ENCODE measurements around the gene MAGEB3. TPM values are rescaled to one million over a fixed set of nuclear protein-coding genes. Genes with fewer than 3 reads are reported as not detected.
"Not testable (repeated sequence)": the region's sequence is repeated elsewhere in the genome, so short reads cannot be mapped to it uniquely, and the experiment has no call there.

MAGEB3 gene
- not detected in 2 replicates for total RNA-seq

- Mint-ChIP-seq H3K27me3 (ENCODE audit: low read depth) (no peaks in the 10 kb centered on the region), H3K27ac (no peak within 1 kb of the TSS), H3K9me3 (no peaks in the 10 kb centered on the region), H3K36me3 (ENCODE audit: low read depth) (no peaks in the 10 kb centered on the region), H3K4me3 (ENCODE audit: low read depth) (no peak within 1 kb of the TSS), H3K4me1 (ENCODE audit: low read depth) (no peaks in the 10 kb centered on the region)
- intact Hi-C loops (cut with micrococcal nuclease) = no loop called here
- no peak for DNase-seq (ENCODE audit: low spot score)
Observed at GRCh38 chrX:30230395-30230794, at the start of gene MAGEB3. Gene MAGEB3, plus strand, starts transcription at chrX:30230657. Its CDS starts 5,268 bp downstream, at chrX:30235925.

- DNase-seq (ENCODE audit: low spot score) = no peak
- Mint-ChIP-seq H3K36me3 (ENCODE audit: low read depth) (no peaks in the 10 kb centered on the region), H3K9me3 (no peaks in the 10 kb centered on the region), H3K4me1 (ENCODE audit: low read depth) (no peaks in the 10 kb centered on the region), H3K4me3 (ENCODE audit: low read depth) (no peak overlapping the region), H3K27ac (no peak overlapping the region), H3K27me3 (ENCODE audit: low read depth) (no peaks in the 10 kb centered on the region)
- intact Hi-C loops (cut with micrococcal nuclease) = no loop called here
Observed at GRCh38 chrX:30181353-30181752, 49.1 kb upstream of the MAGEB3 start.

GRCh38 chrX:30183554-30183953 lies 46.9 kb upstream of the MAGEB3 start:
- H3K27ac Mint-ChIP-seq = no peak overlapping the region
- H3K4me1 Mint-ChIP-seq (ENCODE audit: low read depth) = no peaks in the 10 kb centered on the region
- no peak for DNase-seq (ENCODE audit: low spot score)
- no peaks in the 10 kb centered on the region for H3K27me3 Mint-ChIP-seq (ENCODE audit: low read depth)
- intact Hi-C loops (cut with micrococcal nuclease) = no loop called here
- H3K36me3 Mint-ChIP-seq (ENCODE audit: low read depth) = no peaks in the 10 kb centered on the region
- no peak overlapping the region for H3K4me3 Mint-ChIP-seq (ENCODE audit: low read depth)
- H3K9me3 Mint-ChIP-seq = no peaks in the 10 kb centered on the region

GRCh38 chrX:30190426-30190825 lies 40.0 kb upstream of the MAGEB3 start:
- Mint-ChIP-seq H3K36me3 (ENCODE audit: low read depth) (no peaks in the 10 kb centered on the region), H3K4me3 (ENCODE audit: low read depth) (no peak overlapping the region), H3K9me3 (no peaks in the 10 kb centered on the region), H3K27me3 (ENCODE audit: low read depth) (no peaks in the 10 kb centered on the region), H3K27ac (no peak overlapping the region), H3K4me1 (ENCODE audit: low read depth) (no peaks in the 10 kb centered on the region)
- DNase-seq (ENCODE audit: low spot score) = no peak
- intact Hi-C loops (cut with micrococcal nuclease) = no loop called here

- intact Hi-C loops (cut with micrococcal nuclease); H3K4me1 Mint-ChIP-seq (ENCODE audit: low read depth); DNase-seq (ENCODE audit: low spot score); H3K36me3 Mint-ChIP-seq (ENCODE audit: low read depth); H3K4me3 Mint-ChIP-seq (ENCODE audit: low read depth); H3K27me3 Mint-ChIP-seq (ENCODE audit: low read depth); H3K9me3 Mint-ChIP-seq; H3K27ac Mint-ChIP-seq: not testable (repeated sequence)
Observed at GRCh38 chrX:30193910-30194309, 36.5 kb upstream of the MAGEB3 start.

GRCh38 chrX:30196322-30196721 lies 34.1 kb upstream of the MAGEB3 start:
- Mint-ChIP-seq H3K4me3 (ENCODE audit: low read depth) (no peak overlapping the region), H3K27me3 (ENCODE audit: low read depth) (no peaks in the 10 kb centered on the region), H3K27ac (no peak overlapping the region), H3K4me1 (ENCODE audit: low read depth) (no peaks in the 10 kb centered on the region), H3K9me3 (no peaks in the 10 kb centered on the region), H3K36me3 (ENCODE audit: low read depth) (no peaks in the 10 kb centered on the region)
- intact Hi-C loops (cut with micrococcal nuclease) = no loop called here
- DNase-seq (ENCODE audit: low spot score) = no peak

- no peaks in the 10 kb centered on the region for H3K9me3 Mint-ChIP-seq
- H3K27me3 Mint-ChIP-seq (ENCODE audit: low read depth) = no peaks in the 10 kb centered on the region
- no peak for DNase-seq (ENCODE audit: low spot score)
- no peaks in the 10 kb centered on the region for H3K36me3 Mint-ChIP-seq (ENCODE audit: low read depth)
- no peaks in the 10 kb centered on the region for H3K4me1 Mint-ChIP-seq (ENCODE audit: low read depth)
- intact Hi-C loops (cut with micrococcal nuclease) = no loop called here
- no peak overlapping the region for H3K27ac Mint-ChIP-seq
- no peak overlapping the region for H3K4me3 Mint-ChIP-seq (ENCODE audit: low read depth)
Observed at GRCh38 chrX:30212172-30212571, 18.3 kb upstream of the MAGEB3 start.

- H3K9me3 Mint-ChIP-seq = no peaks in the 10 kb centered on the region
- H3K4me1 Mint-ChIP-seq (ENCODE audit: low read depth) = no peaks in the 10 kb centered on the region
- no peak within 1 kb of the TSS for H3K27ac Mint-ChIP-seq
- H3K27me3 Mint-ChIP-seq (ENCODE audit: low read depth) = no peaks in the 10 kb centered on the region
- intact Hi-C loops (cut with micrococcal nuclease) = no loop called here
- no peak within 1 kb of the TSS for H3K4me3 Mint-ChIP-seq (ENCODE audit: low read depth)
- H3K36me3 Mint-ChIP-seq (ENCODE audit: low read depth) = no peaks in the 10 kb centered on the region
- no peak for DNase-seq (ENCODE audit: low spot score)
Observed at GRCh38 chrX:30215357-30215843, 15.1 kb upstream of the MAGEB3 start, which contains the start of gene MAGEB2. Gene MAGEB2, plus strand, starts transcription at chrX:30215563. Its CDS starts 3,018 bp downstream, at chrX:30218581.

GRCh38 chrX:30217465-30217864 lies 13.0 kb upstream of the MAGEB3 start:
- H3K27me3 Mint-ChIP-seq (ENCODE audit: low read depth) = no peaks in the 10 kb centered on the region
- H3K27ac Mint-ChIP-seq = no peak overlapping the region
- no peaks in the 10 kb centered on the region for H3K4me1 Mint-ChIP-seq (ENCODE audit: low read depth)
- H3K4me3 Mint-ChIP-seq (ENCODE audit: low read depth) = no peak overlapping the region
- H3K9me3 Mint-ChIP-seq = no peaks in the 10 kb centered on the region
- DNase-seq (ENCODE audit: low spot score) = no peak
- intact Hi-C loops (cut with micrococcal nuclease) = no loop called here
- H3K36me3 Mint-ChIP-seq (ENCODE audit: low read depth) = no peaks in the 10 kb centered on the region

- Mint-ChIP-seq H3K27ac (no peak overlapping the region), H3K36me3 (ENCODE audit: low read depth) (no peaks in the 10 kb centered on the region), H3K9me3 (no peaks in the 10 kb centered on the region), H3K27me3 (ENCODE audit: low read depth) (no peaks in the 10 kb centered on the region), H3K4me1 (ENCODE audit: low read depth) (no peaks in the 10 kb centered on the region), H3K4me3 (ENCODE audit: low read depth) (no peak overlapping the region)
- intact Hi-C loops (cut with micrococcal nuclease) = no loop called here
- DNase-seq (ENCODE audit: low spot score) = no peak
Observed at GRCh38 chrX:30219372-30219771, 11.1 kb upstream of the MAGEB3 start.

GRCh38 chrX:30220661-30221060 lies 9.8 kb upstream of the MAGEB3 start:
- no peaks in the 10 kb centered on the region for H3K27me3 Mint-ChIP-seq (ENCODE audit: low read depth)
- no peaks in the 10 kb centered on the region for H3K36me3 Mint-ChIP-seq (ENCODE audit: low read depth)
- intact Hi-C loops (cut with micrococcal nuclease) = no loop called here
- H3K4me3 Mint-ChIP-seq (ENCODE audit: low read depth) = no peak overlapping the region
- H3K4me1 Mint-ChIP-seq (ENCODE audit: low read depth) = no peaks in the 10 kb centered on the region
- H3K9me3 Mint-ChIP-seq = no peaks in the 10 kb centered on the region
- no peak overlapping the region for H3K27ac Mint-ChIP-seq
- DNase-seq (ENCODE audit: low spot score) = no peak

- no peak overlapping the region for H3K27ac Mint-ChIP-seq
- H3K4me3 Mint-ChIP-seq (ENCODE audit: low read depth) = no peak overlapping the region
- DNase-seq (ENCODE audit: low spot score) = no peak
- no peaks in the 10 kb centered on the region for H3K36me3 Mint-ChIP-seq (ENCODE audit: low read depth)
- no peaks in the 10 kb centered on the region for H3K9me3 Mint-ChIP-seq
- intact Hi-C loops (cut with micrococcal nuclease) = no loop called here
- no peaks in the 10 kb centered on the region for H3K27me3 Mint-ChIP-seq (ENCODE audit: low read depth)
- no peaks in the 10 kb centered on the region for H3K4me1 Mint-ChIP-seq (ENCODE audit: low read depth)
Observed at GRCh38 chrX:30224536-30224935, 5.9 kb upstream of the MAGEB3 start.

GRCh38 chrX:30228526-30228925 lies 1.9 kb upstream of the MAGEB3 start:
- no peaks in the 10 kb centered on the region for H3K36me3 Mint-ChIP-seq (ENCODE audit: low read depth)
- intact Hi-C loops (cut with micrococcal nuclease) = no loop called here
- H3K27me3 Mint-ChIP-seq (ENCODE audit: low read depth) = no peaks in the 10 kb centered on the region
- no peak overlapping the region for H3K27ac Mint-ChIP-seq
- H3K4me3 Mint-ChIP-seq (ENCODE audit: low read depth) = no peak overlapping the region
- H3K4me1 Mint-ChIP-seq (ENCODE audit: low read depth) = no peaks in the 10 kb centered on the region
- no peak for DNase-seq (ENCODE audit: low spot score)
- no peaks in the 10 kb centered on the region for H3K9me3 Mint-ChIP-seq
